Effector memory CD8-positive, alpha-beta T cell (primary cell): ENCODE measurements around the gene NPAS1.
"Not testable (repeated sequence)": the region's sequence is repeated elsewhere in the genome, so short reads cannot be mapped to it uniquely, and the experiment has no call there.

Experiments used
- ATAC-seq: fragments of 150-1000 bp; cut with Tn5 transposase; replicated peaks from 2 replicates; pipeline ENCODE4 v1.10.0; 2021; ENCODE audit warnings: mild to moderate bottlenecking, moderate library complexity
- DNase-seq, 3 experiments: peaks; one replicate each; pipeline ENCODE4 v3.0.0; 2021
- H3K27ac Mint-ChIP-seq, 2 donors: one replicate each; pipeline ENCODE4 v1.8.0; 2022; ENCODE audit warnings: mild to moderate bottlenecking in 2 of 2, mixed read lengths in 2 of 2, moderate library complexity in 2 of 2
- H3K27me3 Mint-ChIP-seq, 2 donors: one replicate each; pipeline ENCODE4 v1.8.0; 2022; ENCODE audit warnings: mixed read lengths in 2 of 2
- H3K36me3 Mint-ChIP-seq: one replicate; pipeline ENCODE4 v1.8.0; 2022; ENCODE audit warnings: mild to moderate bottlenecking, moderate library complexity, mixed read lengths; ENCODE audit not compliant: insufficient read depth
- H3K4me1 Mint-ChIP-seq, 2 donors: one replicate each; pipeline ENCODE4 v1.8.0; 2022; ENCODE audit warnings: low read depth in 2 of 2, mixed read lengths in 2 of 2
- H3K4me3 Mint-ChIP-seq, 2 donors: one replicate each; pipeline ENCODE4 v1.8.0; 2022; ENCODE audit warnings: mild to moderate bottlenecking in 2 of 2, mixed read lengths in 2 of 2, moderate library complexity in 2 of 2
- H3K9me3 Mint-ChIP-seq, 2 donors: one replicate each; pipeline ENCODE4 v1.8.0; 2022; ENCODE audit warnings: mixed read lengths in 2 of 2

Gene NPAS1

GRCh38 chr19:47075179-47075810, 55.7 kb downstream of the NPAS1 start:
- no peaks in the 10 kb centered on the region for H3K27me3 Mint-ChIP-seq
- H3K36me3 Mint-ChIP-seq = peaks cover 70% of the 10 kb centered on the region
- H3K4me1 Mint-ChIP-seq = peaks cover 9 to 10% of the 10 kb centered on the region in 2 donors
- no peak overlapping the region for H3K27ac Mint-ChIP-seq
- H3K9me3 Mint-ChIP-seq = no peaks in the 10 kb centered on the region
- ATAC-seq (no peak), DNase-seq (no peak)
- H3K4me3 Mint-ChIP-seq = no peak overlapping the region

GRCh38 chr19:47075941-47076340, 56.3 kb downstream of the NPAS1 start:
- Mint-ChIP-seq H3K27ac (no peak overlapping the region), H3K4me3 (no peak overlapping the region), H3K36me3 (peaks cover 73% of the 10 kb centered on the region), H3K4me1 (peaks cover 9 to 10% of the 10 kb centered on the region in 2 donors), H3K9me3 (no peaks in the 10 kb centered on the region), H3K27me3 (no peaks in the 10 kb centered on the region)
- no peak for DNase-seq
- no peak for ATAC-seq

- peaks cover 9 to 10% of the 10 kb centered on the region in 2 donors for H3K4me1 Mint-ChIP-seq
- H3K36me3 Mint-ChIP-seq = peaks cover 76% of the 10 kb centered on the region
- not testable (repeated sequence) for ATAC-seq, H3K9me3 Mint-ChIP-seq, DNase-seq, H3K4me3 Mint-ChIP-seq, H3K27ac Mint-ChIP-seq, H3K27me3 Mint-ChIP-seq
Measured at GRCh38 chr19:47078351-47078750, 58.7 kb downstream of the NPAS1 start.

GRCh38 chr19:47081095-47081494, 61.5 kb downstream of the NPAS1 start:
- Mint-ChIP-seq H3K36me3 (peaks cover 84% of the 10 kb centered on the region), H3K27me3 (no peaks in the 10 kb centered on the region), H3K4me1 (peaks cover 0 to 2% of the 10 kb centered on the region in 2 donors), H3K27ac (peak overlapping the region in 1 of 2 donors; percentile 25), H3K4me3 (no peak overlapping the region), H3K9me3 (no peaks in the 10 kb centered on the region)
- DNase-seq = no peak
- ATAC-seq = no peak

GRCh38 chr19:47082493-47082892, 62.9 kb downstream of the NPAS1 start:
- peaks cover 0 to 4% of the 10 kb centered on the region in 2 donors for H3K4me1 Mint-ChIP-seq
- no peaks in the 10 kb centered on the region for H3K27me3 Mint-ChIP-seq
- ATAC-seq (no peak), DNase-seq (no peak)
- peaks cover 85% of the 10 kb centered on the region for H3K36me3 Mint-ChIP-seq
- H3K9me3 Mint-ChIP-seq = no peaks in the 10 kb centered on the region
- no peak overlapping the region for H3K27ac Mint-ChIP-seq
- no peak overlapping the region for H3K4me3 Mint-ChIP-seq

GRCh38 chr19:47084879-47085439, 65.3 kb downstream of the NPAS1 start:
- DNase-seq = no peak
- no peak overlapping the region for H3K27ac Mint-ChIP-seq
- H3K36me3 Mint-ChIP-seq = peaks cover 87% of the 10 kb centered on the region
- no peak overlapping the region for H3K4me3 Mint-ChIP-seq
- ATAC-seq = no peak
- H3K9me3 Mint-ChIP-seq = no peaks in the 10 kb centered on the region
- peaks cover 0 to 2% of the 10 kb centered on the region in 2 donors for H3K4me1 Mint-ChIP-seq
- no peaks in the 10 kb centered on the region for H3K27me3 Mint-ChIP-seq

- H3K27ac Mint-ChIP-seq = peak overlapping the region in 1 of 2 donors; percentile 57
- peaks cover 2 to 7% of the 10 kb centered on the region in 2 donors for H3K4me1 Mint-ChIP-seq
- no peaks in the 10 kb centered on the region for H3K27me3 Mint-ChIP-seq
- H3K9me3 Mint-ChIP-seq = no peaks in the 10 kb centered on the region
- DNase-seq = no peak
- H3K36me3 Mint-ChIP-seq = peaks cover 88% of the 10 kb centered on the region
- no peak overlapping the region for H3K4me3 Mint-ChIP-seq
- ATAC-seq = no peak
Measured at GRCh38 chr19:47086280-47086679, 66.6 kb downstream of the NPAS1 start.

- no peak for DNase-seq
- no peak for ATAC-seq
- Mint-ChIP-seq H3K4me3 (no peak overlapping the region), H3K9me3 (no peaks in the 10 kb centered on the region), H3K4me1 (peaks cover 17 to 19% of the 10 kb centered on the region in 2 donors), H3K36me3 (peaks cover 78% of the 10 kb centered on the region), H3K27me3 (no peaks in the 10 kb centered on the region), H3K27ac (peak overlapping the region in 1 of 2 donors; percentile 78)
Measured at GRCh38 chr19:47089767-47090350, 70.2 kb downstream of the NPAS1 start.

- ATAC-seq = no peak
- Mint-ChIP-seq H3K36me3 (peaks cover 51% of the 10 kb centered on the region), H3K4me1 (peaks cover 31 to 32% of the 10 kb centered on the region in 2 donors), H3K27me3 (no peaks in the 10 kb centered on the region), H3K27ac (peak overlapping the region; percentile 90 to 97), H3K9me3 (no peaks in the 10 kb centered on the region), H3K4me3 (no peak overlapping the region)
- DNase-seq = no peak
Measured at GRCh38 chr19:47093254-47093653, 73.6 kb downstream of the NPAS1 start.

GRCh38 chr19:47093841-47094240, 74.2 kb downstream of the NPAS1 start:
- H3K36me3 Mint-ChIP-seq = peaks cover 45% of the 10 kb centered on the region
- H3K4me3 Mint-ChIP-seq = peak overlapping the region; percentile 56 to 59
- peak overlapping the region; percentile 90 to 97 for H3K27ac Mint-ChIP-seq
- peak; percentile 54 for ATAC-seq
- peaks cover 32 to 36% of the 10 kb centered on the region in 2 donors for H3K4me1 Mint-ChIP-seq
- H3K27me3 Mint-ChIP-seq = no peaks in the 10 kb centered on the region
- DNase-seq = no peak
- no peaks in the 10 kb centered on the region for H3K9me3 Mint-ChIP-seq

GRCh38 chr19:47094557-47095475, 75.2 kb downstream of the NPAS1 start:
- ATAC-seq (peak; percentile 66), DNase-seq (peak in 2 of 3 experiments; percentile 19 to 26)
- Mint-ChIP-seq H3K9me3 (no peaks in the 10 kb centered on the region), H3K4me1 (peaks cover 32 to 39% of the 10 kb centered on the region in 2 donors), H3K36me3 (peaks cover 36% of the 10 kb centered on the region), H3K27me3 (no peaks in the 10 kb centered on the region), H3K27ac (peak overlapping the region; percentile 90 to 97), H3K4me3 (peak overlapping the region; percentile 56 to 59)
